Measurements from ENCODE around the gene GAL3ST1.
"Not testable (repeated sequence)": the region's sequence is repeated elsewhere in the genome, so short reads cannot be mapped to it uniquely, and the experiment has no call there.

The GAL3ST1 gene

GRCh38 chr22:30574095-30574981 is at the start of gene GAL3ST1:
GAL3ST1 (minus strand) TSS chr22:30574665; CDS start chr22:30557392, 17,273 bp downstream.
- H3K27ac ChIP-seq (ENCODE audit: low read length): no peak within 1 kb of the TSS
- peak within 1 kb of the TSS in 1 of 2 donors; percentile 40 for H3K4me3 ChIP-seq (ENCODE audit: low read length in 2 of 2)
- no peak within 1 kb of the TSS for H3K9ac ChIP-seq (ENCODE audit: low read length in 2 of 2)
- no peaks in the 10 kb centered on the region for H3K9me3 ChIP-seq (ENCODE audit: control insufficient read depth in 2 of 2, low read length in 2 of 2)
- peaks cover 4 to 7% of the 10 kb centered on the region in 2 donors for H3K27me3 ChIP-seq (ENCODE audit: control insufficient read depth in 1 of 2, insufficient read depth in 2 of 2, low read length in 2 of 2)
- peaks cover 14% of the 10 kb centered on the region for H3K4me1 ChIP-seq (ENCODE audit: control insufficient read depth, insufficient read depth, low read length)
- H3K36me3 ChIP-seq (ENCODE audit: control insufficient read depth in 2 of 2, insufficient read depth in 2 of 2, low read length in 2 of 2): peaks cover 22 to 25% of the 10 kb centered on the region in 2 donors

- peaks cover 0 to 14% of the 10 kb centered on the region in 2 donors for H3K36me3 ChIP-seq (ENCODE audit: control insufficient read depth in 2 of 2, insufficient read depth in 2 of 2, low read length in 2 of 2)
- not testable (repeated sequence) for H3K4me3 ChIP-seq (ENCODE audit: low read length in 2 of 2); H3K27me3 ChIP-seq (ENCODE audit: control insufficient read depth in 1 of 2, insufficient read depth in 2 of 2, low read length in 2 of 2); H3K9ac ChIP-seq (ENCODE audit: low read length in 2 of 2); H3K27ac ChIP-seq (ENCODE audit: low read length); H3K4me1 ChIP-seq (ENCODE audit: control insufficient read depth, insufficient read depth, low read length); H3K9me3 ChIP-seq (ENCODE audit: control insufficient read depth in 2 of 2, low read length in 2 of 2)
Measured at GRCh38 chr22:30619909-30620308, 45.4 kb upstream of the GAL3ST1 start.

- Histone ChIP-seq H3K9ac (ENCODE audit: low read length in 2 of 2) (no peak overlapping the region), H3K27me3 (ENCODE audit: control insufficient read depth in 1 of 2, insufficient read depth in 2 of 2, low read length in 2 of 2) (no peaks in the 10 kb centered on the region), H3K36me3 (ENCODE audit: control insufficient read depth in 2 of 2, insufficient read depth in 2 of 2, low read length in 2 of 2) (peaks cover 0 to 17% of the 10 kb centered on the region in 2 donors)
Measured at GRCh38 chr22:30617819-30618218, 43.4 kb upstream of the GAL3ST1 start.

GRCh38 chr22:30615543-30615954 is 41.1 kb upstream of the GAL3ST1 start:
- Histone ChIP-seq H3K27me3 (ENCODE audit: control insufficient read depth in 1 of 2, insufficient read depth in 2 of 2, low read length in 2 of 2) (no peaks in the 10 kb centered on the region), H3K4me1 (ENCODE audit: control insufficient read depth, insufficient read depth, low read length) (no peaks in the 10 kb centered on the region), H3K9ac (ENCODE audit: low read length in 2 of 2) (no peak overlapping the region), H3K36me3 (ENCODE audit: control insufficient read depth in 2 of 2, insufficient read depth in 2 of 2, low read length in 2 of 2) (peaks cover 4 to 20% of the 10 kb centered on the region in 2 donors), H3K4me3 (ENCODE audit: low read length in 2 of 2) (no peak overlapping the region), H3K27ac (ENCODE audit: low read length) (no peak overlapping the region), H3K9me3 (ENCODE audit: control insufficient read depth in 2 of 2, low read length in 2 of 2) (no peaks in the 10 kb centered on the region)

More at GRCh38 chr22:30617819-30618218, 43.4 kb upstream of the GAL3ST1 start:
- no peak overlapping the region for H3K4me3 ChIP-seq (ENCODE audit: low read length in 2 of 2)
- H3K27ac ChIP-seq (ENCODE audit: low read length): no peak overlapping the region
- no peaks in the 10 kb centered on the region for H3K9me3 ChIP-seq (ENCODE audit: control insufficient read depth in 2 of 2, low read length in 2 of 2)
- no peaks in the 10 kb centered on the region for H3K4me1 ChIP-seq (ENCODE audit: control insufficient read depth, insufficient read depth, low read length)

- Histone ChIP-seq H3K9ac (ENCODE audit: low read length in 2 of 2) (no peak overlapping the region), H3K27ac (ENCODE audit: low read length) (no peak overlapping the region), H3K4me3 (ENCODE audit: low read length in 2 of 2) (no peak overlapping the region), H3K27me3 (ENCODE audit: control insufficient read depth in 1 of 2, insufficient read depth in 2 of 2, low read length in 2 of 2) (no peaks in the 10 kb centered on the region), H3K4me1 (ENCODE audit: control insufficient read depth, insufficient read depth, low read length) (peaks cover 2% of the 10 kb centered on the region), H3K9me3 (ENCODE audit: control insufficient read depth in 2 of 2, low read length in 2 of 2) (no peaks in the 10 kb centered on the region), H3K36me3 (ENCODE audit: control insufficient read depth in 2 of 2, insufficient read depth in 2 of 2, low read length in 2 of 2) (peaks cover 4 to 20% of the 10 kb centered on the region in 2 donors)
Measured at GRCh38 chr22:30614879-30615278, 40.4 kb upstream of the GAL3ST1 start.

- Histone ChIP-seq H3K4me3 (ENCODE audit: low read length in 2 of 2) (no peak overlapping the region), H3K36me3 (ENCODE audit: control insufficient read depth in 2 of 2, insufficient read depth in 2 of 2, low read length in 2 of 2) (peaks cover 4 to 20% of the 10 kb centered on the region in 2 donors), H3K9me3 (ENCODE audit: control insufficient read depth in 2 of 2, low read length in 2 of 2) (no peaks in the 10 kb centered on the region)
Measured at GRCh38 chr22:30614268-30614667, 39.8 kb upstream of the GAL3ST1 start.

GRCh38 chr22:30612789-30613188 is 38.3 kb upstream of the GAL3ST1 start:
- Histone ChIP-seq H3K9me3 (ENCODE audit: control insufficient read depth in 2 of 2, low read length in 2 of 2) (no peaks in the 10 kb centered on the region), H3K36me3 (ENCODE audit: control insufficient read depth in 2 of 2, insufficient read depth in 2 of 2, low read length in 2 of 2) (peaks cover 4 to 15% of the 10 kb centered on the region in 2 donors), H3K27me3 (ENCODE audit: control insufficient read depth in 1 of 2, insufficient read depth in 2 of 2, low read length in 2 of 2) (no peaks in the 10 kb centered on the region), H3K27ac (ENCODE audit: low read length) (no peak overlapping the region), H3K9ac (ENCODE audit: low read length in 2 of 2) (no peak overlapping the region), H3K4me1 (ENCODE audit: control insufficient read depth, insufficient read depth, low read length) (peaks cover 9% of the 10 kb centered on the region), H3K4me3 (ENCODE audit: low read length in 2 of 2) (no peak overlapping the region)

More at GRCh38 chr22:30614268-30614667, 39.8 kb upstream of the GAL3ST1 start:
- no peak overlapping the region for H3K9ac ChIP-seq (ENCODE audit: low read length in 2 of 2)
- no peak overlapping the region for H3K27ac ChIP-seq (ENCODE audit: low read length)
- no peaks in the 10 kb centered on the region for H3K27me3 ChIP-seq (ENCODE audit: control insufficient read depth in 1 of 2, insufficient read depth in 2 of 2, low read length in 2 of 2)
- peaks cover 6% of the 10 kb centered on the region for H3K4me1 ChIP-seq (ENCODE audit: control insufficient read depth, insufficient read depth, low read length)

GRCh38 chr22:30611197-30611596 is 36.7 kb upstream of the GAL3ST1 start:
- Histone ChIP-seq H3K9me3 (ENCODE audit: control insufficient read depth in 2 of 2, low read length in 2 of 2) (no peaks in the 10 kb centered on the region), H3K4me1 (ENCODE audit: control insufficient read depth, insufficient read depth, low read length) (peaks cover 16% of the 10 kb centered on the region), H3K4me3 (ENCODE audit: low read length in 2 of 2) (no peak overlapping the region), H3K27me3 (ENCODE audit: control insufficient read depth in 1 of 2, insufficient read depth in 2 of 2, low read length in 2 of 2) (no peaks in the 10 kb centered on the region), H3K36me3 (ENCODE audit: control insufficient read depth in 2 of 2, insufficient read depth in 2 of 2, low read length in 2 of 2) (peaks cover 4 to 13% of the 10 kb centered on the region in 2 donors), H3K9ac (ENCODE audit: low read length in 2 of 2) (no peak overlapping the region), H3K27ac (ENCODE audit: low read length) (no peak overlapping the region)

GRCh38 chr22:30610299-30610698 is 35.8 kb upstream of the GAL3ST1 start:
- Histone ChIP-seq H3K4me3 (ENCODE audit: low read length in 2 of 2) (no peak overlapping the region), H3K9ac (ENCODE audit: low read length in 2 of 2) (no peak overlapping the region), H3K4me1 (ENCODE audit: control insufficient read depth, insufficient read depth, low read length) (peaks cover 24% of the 10 kb centered on the region), H3K27ac (ENCODE audit: low read length) (no peak overlapping the region), H3K36me3 (ENCODE audit: control insufficient read depth in 2 of 2, insufficient read depth in 2 of 2, low read length in 2 of 2) (peaks cover 4 to 9% of the 10 kb centered on the region in 2 donors), H3K27me3 (ENCODE audit: control insufficient read depth in 1 of 2, insufficient read depth in 2 of 2, low read length in 2 of 2) (no peaks in the 10 kb centered on the region), H3K9me3 (ENCODE audit: control insufficient read depth in 2 of 2, low read length in 2 of 2) (no peaks in the 10 kb centered on the region)

GRCh38 chr22:30609260-30610185 is 35.1 kb upstream of the GAL3ST1 start:
- Histone ChIP-seq H3K9ac (ENCODE audit: low read length in 2 of 2) (no peak overlapping the region), H3K27ac (ENCODE audit: low read length) (no peak overlapping the region), H3K36me3 (ENCODE audit: control insufficient read depth in 2 of 2, insufficient read depth in 2 of 2, low read length in 2 of 2) (peaks cover 4 to 5% of the 10 kb centered on the region in 2 donors), H3K4me3 (ENCODE audit: low read length in 2 of 2) (no peak overlapping the region), H3K27me3 (ENCODE audit: control insufficient read depth in 1 of 2, insufficient read depth in 2 of 2, low read length in 2 of 2) (no peaks in the 10 kb centered on the region), H3K4me1 (ENCODE audit: control insufficient read depth, insufficient read depth, low read length) (peaks cover 24% of the 10 kb centered on the region), H3K9me3 (ENCODE audit: control insufficient read depth in 2 of 2, low read length in 2 of 2) (no peaks in the 10 kb centered on the region)
